Cerebellar nuclear complex (tissue), 1 donor: ENCODE results near the gene INPP5B.
"Not testable (repeated sequence)": the region's sequence is repeated elsewhere in the genome, so short reads cannot be mapped to it uniquely, and the experiment has no call there.

Experiments
- DNase-seq, 2 experiments: peaks; one replicate each; lab custom pipeline; 2025; lab: John Stamatoyannopoulos, UW

INPP5B gene

GRCh38 chr1:37948166-37948565, 1.3 kb upstream of the INPP5B start:
- DNase-seq: no peak

- DNase-seq: no peak
These were observed 511 bp upstream of the INPP5B start for GRCh38 chr1:37947364-37947763.

- peak in 1 of 2 experiments; percentile 1 for DNase-seq
These were observed 830 bp downstream of the INPP5B start for GRCh38 chr1:37945743-37946702.

- DNase-seq: no peak
These were observed 1.6 kb downstream of the INPP5B start for GRCh38 chr1:37945251-37945650.

GRCh38 chr1:37944816-37945215, 2.0 kb downstream of the INPP5B start:
- no peak for DNase-seq

- no peak for DNase-seq
These were observed 2.6 kb downstream of the INPP5B start for GRCh38 chr1:37944086-37944763.

GRCh38 chr1:37940299-37940947, 6.4 kb downstream of the INPP5B start:
- peak; percentile 67 to 84 for DNase-seq

- DNase-seq: not testable (repeated sequence)
These were observed 10.1 kb downstream of the INPP5B start for GRCh38 chr1:37936760-37937159.

- DNase-seq: no peak
These were observed 14.1 kb downstream of the INPP5B start for GRCh38 chr1:37932759-37933158.

- DNase-seq: peak; percentile 79 to 84
These were observed 15.3 kb downstream of the INPP5B start for GRCh38 chr1:37931361-37932158.

GRCh38 chr1:37931102-37931360, 15.8 kb downstream of the INPP5B start:
- no peak for DNase-seq

- DNase-seq: no peak
These were observed 16.4 kb downstream of the INPP5B start for GRCh38 chr1:37930246-37931101.

- no peak for DNase-seq
These were observed 20.6 kb downstream of the INPP5B start for GRCh38 chr1:37926038-37926924.

- DNase-seq: no peak
These were observed 21.5 kb downstream of the INPP5B start for GRCh38 chr1:37925316-37925715.

- DNase-seq: no peak
These were observed 23.3 kb downstream of the INPP5B start for GRCh38 chr1:37923551-37923889.

- no peak for DNase-seq
These were observed 23.9 kb downstream of the INPP5B start for GRCh38 chr1:37922767-37923550.

- no peak for DNase-seq
These were observed 27.6 kb downstream of the INPP5B start for GRCh38 chr1:37919277-37919676.

GRCh38 chr1:37915476-37916093, 31.3 kb downstream of the INPP5B start:
- no peak for DNase-seq
